Loucy (cell line): ENCODE results near the gene TSSC4.

Experiments
- H2AFZ ChIP-seq: fragments of 200-600 bp; sonication (generic); 2 replicates; pipeline ENCODE4 v1.6.0; 2016; ENCODE audit warnings: antibody characterized with exemption, mild to moderate bottlenecking, low read length, moderate library complexity
- H3F3A ChIP-seq: fragments of 200-600 bp; 2 replicates; pipeline ENCODE4 v1.6.0; 2016; ENCODE audit warnings: antibody characterized with exemption, low read depth, mild to moderate bottlenecking
- H3K27me3 ChIP-seq: fragments of 200-600 bp; sonication (generic); 2 replicates; pipeline ENCODE4 v1.6.1; 2014; ENCODE audit warnings: low read length, mild to moderate bottlenecking; ENCODE audit not compliant: insufficient read depth, poor library complexity, severe bottlenecking
- H3K36me3 ChIP-seq: fragments of 200-600 bp; sonication (generic); 2 replicates; pipeline ENCODE4 v1.6.1; 2016; ENCODE audit warnings: low read length; ENCODE audit not compliant: insufficient read depth
- H3K4me1 ChIP-seq: fragments of 200-600 bp; sonication (generic); 2 replicates; pipeline ENCODE4 v1.5.1; 2014; ENCODE audit warnings: low read length, mild to moderate bottlenecking; ENCODE audit not compliant: insufficient read depth, poor library complexity, severe bottlenecking
- H3K4me2 ChIP-seq: fragments of 200-600 bp; sonication (generic); 2 replicates; pipeline ENCODE4 v1.6.0; 2014; ENCODE audit warnings: antibody characterized with exemption, low read length, low read depth, mild to moderate bottlenecking; ENCODE audit not compliant: poor library complexity, severe bottlenecking
- H3K4me3 ChIP-seq: fragments of 200-600 bp; sonication (generic); 2 replicates; pipeline ENCODE4 v1.5.1; 2014; ENCODE audit warnings: low read length, mild to moderate bottlenecking, mixed read lengths; ENCODE audit not compliant: poor library complexity, severe bottlenecking
- H3K79me2 ChIP-seq: fragments of 200-600 bp; sonication (generic); 2 replicates; pipeline ENCODE4 v1.6.1; 2014; ENCODE audit warnings: low read length; ENCODE audit not compliant: insufficient read depth
- H3K9ac ChIP-seq: fragments of 200-600 bp; sonication (generic); 2 replicates; pipeline ENCODE4 v1.6.0; 2014; ENCODE audit warnings: mild to moderate bottlenecking, low read depth, low read length, moderate library complexity; ENCODE audit not compliant: poor library complexity, severe bottlenecking
- H3K9me2 ChIP-seq: fragments of 200-600 bp; sonication (generic); replicated peaks from 2 replicates; pipeline ENCODE4 v1.6.1; 2016; ENCODE audit warnings: low read depth, low read length, mixed read lengths
- H3K9me3 ChIP-seq: fragments of 200-600 bp; sonication (generic); 2 replicates; pipeline ENCODE4 v1.6.1; 2014; ENCODE audit warnings: mild to moderate bottlenecking, antibody characterized with exemption, low read length, low read depth; ENCODE audit not compliant: insufficient read depth
- H4K20me1 ChIP-seq: fragments of 200-600 bp; sonication (generic); 2 replicates; pipeline ENCODE4 v1.6.0; 2014; ENCODE audit warnings: antibody characterized with exemption, low read length, mild to moderate bottlenecking; ENCODE audit not compliant: insufficient read depth, poor library complexity, severe bottlenecking
- EZH2phosphoT487 ChIP-seq: fragments of 200-600 bp; IDR thresholded peaks from 2 replicates; pipeline ENCODE4 v1.6.1; 2018; ENCODE audit warnings: antibody characterized with exemption, mild to moderate bottlenecking, moderate library complexity, borderline replicate concordance
- TF ChIP-seq, protein P1 (sequence below): fragments of 200-600 bp; sonication (generic); conservative IDR thresholded peaks from 2 replicates; pipeline ENCODE4 v1.5.1; 2014; ENCODE audit warnings: mild to moderate bottlenecking, antibody characterized with exemption, low read length

Gene TSSC4

DNA sequence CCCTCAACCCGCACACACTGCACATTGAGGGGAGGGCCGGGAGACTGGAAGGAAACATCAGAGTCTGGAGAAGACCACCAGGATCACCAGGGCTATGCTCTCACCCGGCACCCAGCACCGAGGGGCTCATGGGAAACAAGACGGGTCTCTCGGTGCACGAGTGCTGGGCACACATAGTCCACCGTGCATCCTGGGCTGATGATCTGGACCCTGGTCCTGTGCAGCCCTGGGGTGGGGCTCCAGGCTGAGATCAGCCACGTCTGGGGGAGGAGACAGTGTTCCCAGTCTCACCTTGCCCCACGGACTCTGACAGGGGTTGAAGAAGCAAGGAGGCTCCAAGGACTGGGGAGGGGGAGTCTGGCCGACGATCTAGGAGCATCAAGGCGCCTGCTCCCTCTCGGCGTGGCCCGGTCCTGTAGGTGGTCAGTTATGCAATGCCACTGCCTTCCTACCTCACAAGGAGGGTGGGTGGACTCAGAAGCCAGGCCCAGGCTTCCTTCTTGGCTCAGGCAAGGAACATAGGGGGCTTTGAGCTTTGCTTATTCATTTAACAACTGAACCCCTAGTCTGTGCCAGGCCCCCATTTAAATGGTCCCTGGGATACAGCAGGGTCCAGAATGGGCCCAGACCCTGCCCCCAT is 34.9 kb upstream of the TSSC4 start:
- no peaks in the 10 kb centered on the region for H3K9me3 ChIP-seq
- TF ChIP-seq, protein P1, sequence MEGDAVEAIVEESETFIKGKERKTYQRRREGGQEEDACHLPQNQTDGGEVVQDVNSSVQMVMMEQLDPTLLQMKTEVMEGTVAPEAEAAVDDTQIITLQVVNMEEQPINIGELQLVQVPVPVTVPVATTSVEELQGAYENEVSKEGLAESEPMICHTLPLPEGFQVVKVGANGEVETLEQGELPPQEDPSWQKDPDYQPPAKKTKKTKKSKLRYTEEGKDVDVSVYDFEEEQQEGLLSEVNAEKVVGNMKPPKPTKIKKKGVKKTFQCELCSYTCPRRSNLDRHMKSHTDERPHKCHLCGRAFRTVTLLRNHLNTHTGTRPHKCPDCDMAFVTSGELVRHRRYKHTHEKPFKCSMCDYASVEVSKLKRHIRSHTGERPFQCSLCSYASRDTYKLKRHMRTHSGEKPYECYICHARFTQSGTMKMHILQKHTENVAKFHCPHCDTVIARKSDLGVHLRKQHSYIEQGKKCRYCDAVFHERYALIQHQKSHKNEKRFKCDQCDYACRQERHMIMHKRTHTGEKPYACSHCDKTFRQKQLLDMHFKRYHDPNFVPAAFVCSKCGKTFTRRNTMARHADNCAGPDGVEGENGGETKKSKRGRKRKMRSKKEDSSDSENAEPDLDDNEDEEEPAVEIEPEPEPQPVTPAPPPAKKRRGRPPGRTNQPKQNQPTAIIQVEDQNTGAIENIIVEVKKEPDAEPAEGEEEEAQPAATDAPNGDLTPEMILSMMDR: no peak
- H3K4me1 ChIP-seq: no peaks in the 10 kb centered on the region
- no peak overlapping the region for H2AFZ ChIP-seq
- no peak overlapping the region for H3K4me2 ChIP-seq
- H3K9ac ChIP-seq: no peak overlapping the region
- no peaks in the 10 kb centered on the region for H3F3A ChIP-seq
- no peaks in the 10 kb centered on the region for H4K20me1 ChIP-seq
- H3K79me2 ChIP-seq: no peaks in the 10 kb centered on the region
- H3K4me3 ChIP-seq: no peak overlapping the region
- H3K9me2 ChIP-seq: no peaks in the 10 kb centered on the region
- H3K36me3 ChIP-seq: no peaks in the 10 kb centered on the region
- H3K27me3 ChIP-seq: no peaks in the 10 kb centered on the region

DNA sequence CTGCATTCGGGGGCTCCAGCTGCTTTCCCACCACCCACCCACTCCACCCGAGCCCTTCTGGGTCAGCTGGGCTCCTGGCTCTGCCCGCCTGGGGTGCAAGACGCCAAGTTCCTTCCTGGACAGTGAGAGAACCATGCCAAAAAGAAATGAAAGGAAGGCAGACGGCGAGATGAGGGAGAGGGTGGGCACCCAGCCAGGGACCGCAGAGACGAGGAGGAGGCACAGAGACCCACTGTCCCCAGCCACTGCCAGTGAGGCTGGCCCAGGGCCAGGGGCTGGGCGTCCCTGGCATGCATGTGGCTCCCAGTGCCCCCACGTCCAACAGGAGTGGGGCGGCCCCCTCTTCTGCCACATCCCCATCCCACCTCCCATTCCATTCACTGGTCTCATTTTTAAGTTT is 34.3 kb upstream of the TSSC4 start:
- Histone ChIP-seq H4K20me1 (no peaks in the 10 kb centered on the region), H3K9me3 (no peaks in the 10 kb centered on the region), H3K9me2 (no peaks in the 10 kb centered on the region), H3K9ac (no peak overlapping the region), H3F3A (no peaks in the 10 kb centered on the region), H3K36me3 (no peaks in the 10 kb centered on the region), H3K4me2 (no peak overlapping the region), H3K27me3 (no peaks in the 10 kb centered on the region), H3K4me3 (no peak overlapping the region), H3K79me2 (no peaks in the 10 kb centered on the region), H3K4me1 (no peaks in the 10 kb centered on the region), H2AFZ (no peak overlapping the region)
- TF ChIP-seq EZH2phosphoT487: no peak
- TF ChIP-seq, protein P1: no peak

DNA sequence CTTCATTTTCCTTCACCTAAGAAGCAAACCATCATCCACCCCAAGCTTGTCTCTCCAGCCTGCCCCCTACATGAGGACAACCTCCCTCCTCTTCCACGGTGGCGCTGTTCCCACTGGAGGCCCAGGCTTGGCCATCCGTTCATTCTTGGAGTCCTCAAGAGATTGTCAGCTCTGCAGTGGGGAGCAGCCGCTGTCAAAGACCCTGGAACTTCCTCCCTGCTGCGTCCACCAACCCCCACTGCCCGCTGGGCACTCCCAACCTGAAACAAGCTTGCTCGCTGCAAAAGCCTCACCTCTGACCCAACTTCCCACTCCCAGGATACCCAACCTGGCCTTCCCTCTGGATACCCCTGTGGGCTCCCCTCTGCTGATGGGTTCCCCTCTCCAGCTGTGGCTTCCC is 33.8 kb upstream of the TSSC4 start:
- Histone ChIP-seq H3K4me3 (no peak overlapping the region), H4K20me1 (no peaks in the 10 kb centered on the region), H3K9ac (no peak overlapping the region), H3K4me1 (no peaks in the 10 kb centered on the region), H3K4me2 (no peak overlapping the region), H3K27me3 (no peaks in the 10 kb centered on the region), H3K9me3 (no peaks in the 10 kb centered on the region), H3K36me3 (no peaks in the 10 kb centered on the region), H3K79me2 (no peaks in the 10 kb centered on the region), H3F3A (no peaks in the 10 kb centered on the region), H3K9me2 (no peaks in the 10 kb centered on the region), H2AFZ (no peak overlapping the region)
- no peak for TF ChIP-seq EZH2phosphoT487
- TF ChIP-seq, protein P1: no peak
